Fibroblast of lung (primary cell): ENCODE results near the gene PYGB.

ENCODE experiments used
- CTCF ChIP-seq, 2 donors: IDR thresholded peaks in 1 of 2; conservative IDR thresholded peaks in 1 of 2; 1 replicate in 1 of 2; 2 replicates in 1 of 2; pipeline ENCODE4 v1.5.1; 2011 to 2012; ENCODE audit warnings: low read length in 2 of 2, control low read depth in 1 of 2, inconsistent platforms in 1 of 2, low read depth in 1 of 2, mild to moderate bottlenecking in 1 of 2
- EZH2 ChIP-seq: IDR thresholded peaks from 2 replicates; pipeline ENCODE4 v1.5.1; 2012; ENCODE audit warnings: low read length, control low read depth, mild to moderate bottlenecking; ENCODE audit errors: missing control alignments

GRCh38 chr20:25324412-25324811 is 76.5 kb downstream of the PYGB start:
- TF ChIP-seq CTCF (conservative IDR thresholded peaks at IDR 0.05 in 1 of 2, IDR thresholded peaks at IDR 0.05 in 1 of 2; ENCODE audit: low read depth in 1 of 2, low read length in 2 of 2) (no peak), EZH2 (no peak)
